GM19328 (cell line): ENCODE measurements around the gene ADAM15.
A peak's percentile ranks its signal among the peaks of the same experiment; 100 is the strongest.

Source experiments
- ATAC-seq: cut with Tn5 transposase; IDR thresholded peaks from one replicate; pipeline ENCODE4 v1.9.1; 2021; ENCODE audit warnings: mild to moderate bottlenecking, moderate library complexity; ENCODE audit not compliant: unreplicated experiment

The ADAM15 gene

GRCh38 chr1:155050560-155051341 is at the start of gene ADAM15:
Gene ADAM15, plus strand, starts transcription at chr1:155051316. Its CDS starts 71 bp downstream, at chr1:155051387.
- peak; percentile 70 for ATAC-seq

- no peak for ATAC-seq
Observed at GRCh38 chr1:155001425-155001674, 49.8 kb upstream of the ADAM15 start.

GRCh38 chr1:155001675-155002463 is 49.2 kb upstream of the ADAM15 start:
- peak; percentile 47 for ATAC-seq

GRCh38 chr1:155002464-155003226 is 48.5 kb upstream of the ADAM15 start, which contains the start of gene ZBTB7B:
Gene ZBTB7B, plus strand, starts transcription at chr1:155002802. Its CDS starts 11,859 bp downstream, at chr1:155014661.
- ATAC-seq: peak; percentile 4

GRCh38 chr1:155003227-155003765 is 47.8 kb upstream of the ADAM15 start:
- ATAC-seq: no peak

GRCh38 chr1:155003766-155004351 is 47.3 kb upstream of the ADAM15 start:
- no peak for ATAC-seq

GRCh38 chr1:155004352-155005075 is 46.6 kb upstream of the ADAM15 start:
- ATAC-seq: no peak

GRCh38 chr1:155005076-155006011 is 45.8 kb upstream of the ADAM15 start:
- ATAC-seq: no peak

GRCh38 chr1:155006601-155007101 is 44.5 kb upstream of the ADAM15 start:
- ATAC-seq: no peak

- ATAC-seq: no peak
Observed at GRCh38 chr1:155007251-155007828, 43.8 kb upstream of the ADAM15 start.

GRCh38 chr1:155008015-155008941 is 42.8 kb upstream of the ADAM15 start:
- no peak for ATAC-seq

- no peak for ATAC-seq
Observed at GRCh38 chr1:155009221-155009711, 41.9 kb upstream of the ADAM15 start.

- no peak for ATAC-seq
Observed at GRCh38 chr1:155009742-155010141, 41.4 kb upstream of the ADAM15 start.

GRCh38 chr1:155010211-155010918 is 40.8 kb upstream of the ADAM15 start:
- ATAC-seq: no peak

GRCh38 chr1:155011004-155011416 is 40.1 kb upstream of the ADAM15 start:
- no peak for ATAC-seq

- ATAC-seq: no peak
Observed at GRCh38 chr1:155011437-155012025, 39.6 kb upstream of the ADAM15 start.
